IPS DF 4.7 (cell line): Measurements from ENCODE around the gene DUOXA1.

ENCODE experiments used
- DNase-seq: peaks from one replicate; pipeline ENCODE4 v3.0.0-alpha.2; 2013; ENCODE audit warnings: low spot score; ENCODE audit errors: extremely low read depth

Gene DUOXA1, protein sequence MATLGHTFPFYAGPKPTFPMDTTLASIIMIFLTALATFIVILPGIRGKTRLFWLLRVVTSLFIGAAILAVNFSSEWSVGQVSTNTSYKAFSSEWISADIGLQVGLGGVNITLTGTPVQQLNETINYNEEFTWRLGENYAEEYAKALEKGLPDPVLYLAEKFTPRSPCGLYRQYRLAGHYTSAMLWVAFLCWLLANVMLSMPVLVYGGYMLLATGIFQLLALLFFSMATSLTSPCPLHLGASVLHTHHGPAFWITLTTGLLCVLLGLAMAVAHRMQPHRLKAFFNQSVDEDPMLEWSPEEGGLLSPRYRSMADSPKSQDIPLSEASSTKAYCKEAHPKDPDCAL

DNA sequence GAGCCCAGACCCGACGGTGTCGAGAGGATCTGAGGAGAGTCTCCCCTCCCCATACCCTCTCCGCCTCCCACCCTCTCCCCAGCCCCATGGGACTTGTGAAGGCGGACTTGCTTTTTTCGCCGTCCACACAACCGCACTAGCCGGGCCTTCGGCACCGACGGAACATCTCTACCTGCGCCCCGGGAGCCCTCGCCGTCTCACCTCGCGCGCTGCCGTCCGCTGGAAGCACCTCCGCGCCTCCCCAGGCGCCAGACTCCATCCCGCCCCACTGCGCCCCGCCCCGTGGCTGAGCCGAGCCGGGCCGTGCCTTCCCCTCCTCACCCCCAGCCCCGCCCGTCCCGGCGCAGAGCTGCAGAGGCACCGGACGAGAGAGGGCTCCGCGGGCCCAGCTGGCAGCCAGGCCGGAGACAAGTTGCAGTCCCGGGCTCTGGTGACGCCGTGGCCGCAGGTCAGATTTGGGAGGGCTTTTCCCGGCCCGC lies at the start of gene DUOXA1, which contains the start of gene DUOX1:
Gene DUOXA1 (minus strand): TSS at position 229 of the 479 bp plus-strand sequence. CDS start 6,865 bp downstream, outside the sequence.
Gene DUOX1 (plus strand): TSS at position 344 of the 479 bp plus-strand sequence. CDS start 1,973 bp downstream, outside the sequence.
- no peak for DNase-seq

DNA sequence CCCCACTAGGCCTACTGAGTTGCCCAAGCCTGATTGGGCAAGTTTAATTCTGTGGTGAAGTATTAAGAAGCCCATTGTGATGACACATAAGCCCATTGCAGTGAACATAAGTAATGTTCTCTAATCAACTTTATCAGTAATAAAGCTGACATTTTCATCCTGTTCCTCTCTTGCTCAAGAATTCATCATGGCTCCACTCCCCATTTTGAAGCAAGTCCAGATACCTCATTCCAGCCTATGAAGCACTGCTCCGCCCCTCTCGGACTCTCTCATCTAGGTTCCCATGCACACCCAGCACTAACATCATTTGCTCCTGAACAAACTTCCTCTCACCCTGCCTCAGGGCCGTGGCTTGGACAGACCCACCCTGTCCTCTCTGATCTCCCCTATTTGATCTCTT lies 47.6 kb upstream of the DUOXA1 start:
- no peak for DNase-seq

DNA sequence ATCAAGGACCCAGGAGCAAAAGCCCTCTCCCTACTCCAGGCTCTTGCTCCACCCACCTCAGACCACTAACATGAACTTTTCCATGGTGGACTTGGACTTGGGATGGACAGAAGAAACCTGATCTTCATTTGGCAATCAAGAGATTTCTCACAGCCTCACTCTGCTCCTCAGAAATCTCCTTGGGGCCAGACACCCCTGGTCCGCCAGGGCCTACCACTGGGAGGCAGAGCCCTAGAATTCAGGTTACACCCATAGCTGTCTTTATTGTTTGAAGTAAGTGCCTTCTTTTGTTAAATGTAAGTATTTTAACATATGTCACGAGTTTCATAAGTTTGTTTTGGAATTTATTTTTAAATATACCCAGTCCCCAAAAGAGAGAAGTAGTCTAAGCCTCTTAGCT lies 44.9 kb upstream of the DUOXA1 start:
- DNase-seq = no peak

DNA sequence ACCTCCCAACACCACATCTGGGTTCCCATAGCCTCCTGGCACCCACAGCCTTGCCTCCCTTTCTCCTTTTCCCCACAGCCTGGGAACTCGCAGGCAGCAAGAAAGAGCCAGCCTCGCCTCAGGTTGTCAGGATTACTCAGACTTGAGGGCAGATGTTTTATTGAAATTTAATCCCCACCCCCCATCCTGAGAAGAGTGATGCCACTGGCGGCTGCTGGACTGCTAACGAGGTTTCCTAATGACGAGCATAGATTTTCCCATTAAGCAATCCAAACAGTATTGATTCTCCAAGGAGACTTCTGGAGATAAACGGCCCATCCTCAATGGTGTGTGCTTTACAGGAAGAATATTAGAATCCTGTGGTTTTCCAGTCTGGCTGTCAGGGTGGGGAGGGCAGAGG lies 44.4 kb upstream of the DUOXA1 start:
- no peak for DNase-seq

DNA sequence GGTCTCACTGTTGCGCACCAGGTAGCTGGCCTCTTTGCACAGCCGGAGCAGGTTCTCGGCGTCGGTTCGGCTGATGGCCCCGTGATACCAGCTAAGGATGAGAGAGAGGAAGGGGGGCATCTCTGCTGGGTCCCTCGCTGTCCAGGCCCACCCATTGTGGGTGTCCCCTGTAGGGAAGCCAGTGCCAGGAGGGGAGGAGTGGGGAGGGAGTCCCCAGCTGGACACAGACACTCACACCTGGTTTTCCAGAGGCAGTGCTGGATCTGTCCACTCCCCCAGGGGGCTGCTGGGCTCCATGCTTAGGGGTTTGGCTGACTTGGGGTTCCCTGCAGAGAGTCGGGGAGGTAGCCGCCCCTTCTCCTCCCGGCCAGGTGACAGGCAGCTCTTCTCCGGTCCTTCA lies 42.2 kb upstream of the DUOXA1 start:
- no peak for DNase-seq

DNA sequence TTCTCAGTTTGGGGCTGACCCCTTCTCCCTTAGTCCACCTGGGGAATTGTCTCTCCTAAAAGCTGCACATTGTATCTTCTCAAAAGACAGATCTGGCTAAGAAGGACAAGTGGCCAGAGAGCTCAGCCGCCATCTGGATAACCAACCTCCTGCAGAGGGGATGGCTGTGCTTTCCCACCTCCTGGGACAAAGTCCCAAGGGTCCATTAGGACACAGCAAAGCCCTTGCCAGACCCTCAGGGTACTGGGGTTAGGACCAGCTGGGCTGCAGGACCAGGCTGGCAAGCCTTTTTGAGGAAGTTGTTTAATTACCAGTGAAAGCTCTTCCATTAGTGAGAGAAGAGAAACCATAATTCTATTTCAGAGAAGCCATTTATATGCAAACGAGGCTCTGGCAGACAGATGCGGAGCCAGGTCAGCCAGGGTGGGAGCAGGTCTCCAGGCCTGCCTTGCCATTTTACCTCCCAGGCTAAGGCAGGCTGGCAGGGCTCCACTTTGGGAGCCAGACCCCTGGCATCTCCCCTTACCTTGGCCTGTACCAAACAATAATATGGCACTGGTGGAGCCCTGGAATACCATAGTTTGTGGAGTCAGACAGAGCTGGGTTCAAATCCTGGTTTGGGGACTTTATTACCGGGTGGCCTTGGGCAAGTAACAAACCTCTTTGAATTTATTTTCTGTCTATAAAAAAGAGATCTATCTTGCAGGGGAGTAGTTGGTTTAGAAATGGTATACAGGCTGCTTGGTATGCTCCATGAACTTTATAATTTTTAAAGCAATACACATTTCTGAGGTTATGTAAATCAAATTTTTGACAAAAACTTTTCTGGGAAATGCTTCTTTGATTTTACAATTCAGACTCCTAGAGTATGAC lies 40.2 kb upstream of the DUOXA1 start:
- no peak for DNase-seq

DNA sequence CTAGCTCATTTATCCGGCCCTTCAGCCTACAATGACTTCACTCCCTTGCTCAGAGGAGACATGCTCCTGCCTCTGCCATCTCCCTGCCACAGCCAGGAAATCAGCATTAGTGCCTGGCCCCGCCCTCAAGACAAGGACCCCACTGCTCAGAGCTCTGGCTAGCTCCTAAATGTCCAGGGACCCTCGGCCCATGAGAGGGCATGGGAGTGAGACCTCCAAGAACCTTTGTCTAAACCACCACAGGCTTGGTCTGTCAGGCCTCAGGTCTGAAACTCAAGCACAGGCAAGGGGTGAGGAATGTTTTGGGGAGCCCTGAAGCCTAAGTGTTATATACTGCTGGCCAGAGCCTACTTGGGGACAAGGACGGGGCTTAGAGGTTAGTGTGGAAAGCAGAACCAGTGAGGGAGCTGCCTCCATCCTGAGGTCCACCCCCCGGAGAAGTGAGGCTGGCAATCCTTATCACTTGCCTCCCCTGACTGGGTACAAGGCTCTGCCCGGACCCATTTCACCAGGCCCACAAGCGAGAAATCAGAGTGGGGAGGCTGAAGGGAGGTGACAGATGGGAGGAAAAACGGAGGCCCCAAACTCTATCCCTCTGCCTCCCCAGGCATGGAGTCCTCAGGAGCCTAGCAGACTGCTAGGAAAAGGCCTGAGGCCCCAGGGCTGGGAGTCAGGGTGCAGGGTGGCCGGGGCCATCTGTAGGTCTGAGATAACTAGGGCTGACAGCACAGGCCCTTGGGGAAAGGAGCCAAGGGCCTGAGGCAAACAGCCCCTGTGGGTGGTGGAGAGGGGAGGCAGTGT lies 39.3 kb upstream of the DUOXA1 start:
- DNase-seq = no peak

DNA sequence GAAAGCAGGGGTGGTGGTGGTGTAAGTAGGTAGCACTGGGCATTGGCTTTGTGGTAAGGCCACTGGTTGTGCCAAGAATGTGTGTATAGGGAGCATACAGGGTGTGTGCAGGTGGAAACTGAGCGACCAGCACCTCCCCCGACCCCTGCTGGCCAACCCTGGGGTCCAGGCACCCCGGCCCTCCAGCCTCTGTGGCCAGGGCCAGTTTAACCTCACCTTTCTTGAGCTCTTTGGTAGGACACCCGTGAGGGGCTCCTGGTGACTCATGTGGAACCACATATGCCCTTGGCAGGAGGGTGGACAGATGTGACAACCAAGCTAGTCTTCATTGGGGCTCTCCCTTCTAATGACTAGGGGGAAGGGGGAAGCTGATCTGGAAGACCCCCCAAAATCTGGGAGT lies 38.6 kb upstream of the DUOXA1 start:
- DNase-seq = no peak

DNA sequence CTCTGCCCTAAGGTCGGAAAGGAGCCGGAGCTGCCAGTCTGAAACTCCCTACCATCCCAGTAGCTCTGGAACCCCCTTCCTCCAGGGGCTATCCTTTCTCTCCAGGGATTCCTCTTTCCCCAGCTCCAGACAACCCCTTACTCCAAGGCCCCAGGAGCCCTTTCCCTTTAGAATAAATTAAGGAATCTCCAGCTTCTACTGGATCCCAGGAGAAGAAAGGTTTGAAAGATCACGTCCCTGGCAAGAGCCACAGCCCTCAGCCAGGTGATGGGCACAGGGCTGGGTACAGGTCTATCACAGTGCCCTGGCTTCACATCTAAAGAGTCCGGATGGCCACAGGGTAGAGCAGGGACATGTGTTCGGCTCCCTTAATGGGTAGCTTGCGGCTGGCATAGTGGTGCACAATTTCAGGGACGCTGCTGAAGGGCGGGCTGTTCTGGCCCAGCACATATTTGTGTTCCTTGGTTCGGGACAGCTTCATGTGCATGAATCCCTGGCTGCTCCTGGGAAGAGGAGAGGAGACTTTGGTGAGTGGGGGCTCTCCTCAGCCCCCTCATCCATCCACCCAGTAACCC lies 38.0 kb upstream of the DUOXA1 start:
- no peak for DNase-seq

DNA sequence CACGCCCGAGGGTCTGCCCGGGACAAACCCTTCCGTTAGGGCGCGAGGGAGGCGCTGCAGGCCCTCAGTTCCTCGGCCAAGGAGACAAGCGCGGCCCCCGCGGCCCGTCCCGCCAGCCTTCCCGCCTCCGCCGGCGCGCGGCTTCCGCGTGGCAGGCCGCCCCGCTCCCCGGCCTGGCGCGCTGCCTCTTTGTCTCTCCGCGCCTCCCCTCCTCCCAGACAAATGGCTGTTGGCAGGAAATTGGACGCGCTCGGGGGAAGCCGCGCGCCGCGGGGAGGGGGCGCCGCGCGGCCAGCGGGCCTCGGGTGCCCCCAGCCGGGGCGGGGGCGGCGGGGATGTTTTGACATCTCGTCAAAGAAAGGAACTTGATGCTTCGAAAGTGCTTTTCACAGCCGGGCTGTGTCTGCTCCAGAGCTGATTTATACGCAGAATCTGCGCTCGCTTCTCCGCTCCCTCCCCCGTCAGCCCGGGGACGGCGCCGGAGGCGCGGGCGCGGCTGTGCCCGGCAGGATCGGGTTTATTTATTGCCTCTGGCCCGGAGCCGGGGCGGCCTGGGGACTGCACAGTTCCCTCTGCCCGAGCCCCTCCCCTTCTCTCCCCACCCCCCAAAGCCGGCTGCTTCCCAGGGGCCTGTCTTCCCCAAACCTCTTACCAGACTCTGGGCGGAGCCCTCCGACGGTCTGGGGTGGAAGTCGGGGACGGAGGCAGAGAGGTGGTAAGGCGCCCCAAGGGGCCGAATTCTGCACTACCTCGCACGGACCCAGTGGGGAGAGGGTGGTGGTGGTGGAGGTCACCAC lies 37.4 kb upstream of the DUOXA1 start:
- DNase-seq = peak; percentile 75

DNA sequence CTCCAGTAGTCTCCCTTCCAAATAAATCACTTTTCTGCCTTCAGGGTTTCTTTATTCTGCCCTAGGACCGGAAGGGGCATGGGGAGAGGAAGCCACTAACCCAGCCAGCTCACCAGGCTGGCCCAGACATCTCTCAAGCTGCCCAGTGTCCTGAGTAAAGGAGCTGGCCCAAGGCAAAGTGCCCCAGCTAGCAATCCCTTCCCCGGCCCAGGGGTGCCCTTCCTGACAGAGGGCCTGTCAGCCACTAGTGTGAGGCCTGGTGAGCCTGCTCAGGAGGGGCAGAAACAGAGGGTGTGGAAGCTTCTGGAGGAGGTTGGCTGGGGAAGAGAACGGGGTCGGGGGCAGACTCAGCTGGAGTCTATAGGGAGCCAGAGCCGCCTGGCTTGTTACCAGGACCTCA lies 35.9 kb upstream of the DUOXA1 start:
- no peak for DNase-seq

DNA sequence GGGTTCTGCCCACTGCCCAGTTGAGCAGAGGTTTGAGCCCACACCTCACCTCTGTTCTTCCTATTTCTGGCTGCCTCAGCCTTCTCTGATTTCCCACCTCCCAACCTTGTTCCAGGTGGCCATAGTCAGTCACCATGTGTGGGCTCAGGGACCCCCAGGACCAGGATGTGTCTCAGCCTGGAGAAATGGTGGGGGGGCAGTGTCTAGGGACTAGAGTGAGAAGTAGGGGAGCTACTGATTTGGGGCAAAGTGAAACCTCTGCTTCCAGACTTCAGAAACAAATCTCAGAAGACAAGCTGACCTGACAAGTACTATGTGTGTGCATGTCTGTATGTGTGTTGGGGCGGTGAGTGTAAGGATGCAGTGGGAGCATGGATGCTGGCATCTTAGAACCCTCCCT lies 35.2 kb upstream of the DUOXA1 start:
- no peak for DNase-seq

DNA sequence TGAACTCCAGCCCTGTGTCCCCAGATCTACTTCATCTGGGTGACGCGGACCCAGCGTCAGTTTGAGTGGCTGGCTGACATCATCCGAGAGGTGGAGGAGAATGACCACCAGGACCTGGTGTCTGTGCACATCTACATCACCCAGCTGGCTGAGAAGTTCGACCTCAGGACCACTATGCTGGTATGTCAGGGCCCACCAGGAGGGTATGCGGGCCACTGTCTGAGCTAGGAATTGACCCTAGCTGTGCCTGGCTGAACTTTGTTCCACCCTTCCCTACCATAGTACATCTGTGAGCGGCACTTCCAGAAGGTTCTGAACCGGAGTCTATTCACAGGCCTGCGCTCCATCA lies 33.8 kb upstream of the DUOXA1 start:
- no peak for DNase-seq

DNA sequence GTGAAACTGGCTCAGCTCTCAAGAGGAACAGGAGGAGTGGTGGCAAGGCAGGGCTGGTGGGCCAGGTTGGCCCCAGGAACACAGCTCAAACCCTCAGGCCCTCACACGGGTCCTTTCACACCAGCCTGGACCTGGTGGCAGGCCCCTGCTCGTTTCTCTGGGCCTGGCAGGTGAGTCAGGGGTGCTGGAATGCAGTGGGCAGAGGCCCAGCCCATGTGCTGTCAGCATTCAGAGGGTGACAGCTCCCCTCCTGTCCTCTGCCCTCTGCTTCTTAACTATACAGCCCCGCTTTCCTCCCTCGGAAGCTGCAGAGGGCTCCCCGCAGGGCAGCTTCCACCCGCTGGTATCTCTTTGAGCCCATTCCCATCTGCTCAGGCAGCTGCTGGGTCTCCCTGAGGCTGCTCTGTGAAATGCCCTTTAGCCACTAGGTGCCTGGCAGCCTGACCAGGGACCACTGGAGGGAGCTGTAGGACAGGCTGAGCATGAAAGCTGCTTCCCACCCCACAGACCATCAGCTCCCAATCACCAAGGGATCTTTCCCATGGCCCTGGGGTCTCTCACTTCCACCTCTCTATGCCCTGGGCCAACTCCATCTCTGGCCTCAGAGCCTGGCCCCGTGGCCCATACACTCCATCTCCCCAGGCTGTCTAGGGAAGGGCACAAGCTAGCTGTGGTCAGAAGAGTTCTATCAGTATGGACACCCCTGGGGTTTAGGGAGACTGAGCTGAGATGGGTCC lies 33.3 kb upstream of the DUOXA1 start:
- DNase-seq = peak; percentile 69

DNA sequence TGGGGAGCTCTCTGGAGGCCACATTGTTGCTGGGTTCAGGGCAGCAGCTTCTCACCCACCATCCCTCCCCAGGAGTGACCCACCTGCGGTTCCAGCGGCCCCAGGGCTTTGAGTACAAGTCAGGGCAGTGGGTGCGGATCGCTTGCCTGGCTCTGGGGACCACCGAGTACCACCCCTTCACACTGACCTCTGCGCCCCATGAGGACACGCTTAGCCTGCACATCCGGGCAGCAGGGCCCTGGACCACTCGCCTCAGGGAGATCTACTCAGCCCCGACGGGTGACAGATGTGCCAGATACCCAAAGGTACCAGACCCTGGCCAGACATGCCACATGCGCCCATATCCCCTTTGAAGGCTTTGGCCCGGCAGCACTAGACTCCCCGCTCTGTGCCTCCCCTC lies 32.0 kb upstream of the DUOXA1 start:
- no peak for DNase-seq

DNA sequence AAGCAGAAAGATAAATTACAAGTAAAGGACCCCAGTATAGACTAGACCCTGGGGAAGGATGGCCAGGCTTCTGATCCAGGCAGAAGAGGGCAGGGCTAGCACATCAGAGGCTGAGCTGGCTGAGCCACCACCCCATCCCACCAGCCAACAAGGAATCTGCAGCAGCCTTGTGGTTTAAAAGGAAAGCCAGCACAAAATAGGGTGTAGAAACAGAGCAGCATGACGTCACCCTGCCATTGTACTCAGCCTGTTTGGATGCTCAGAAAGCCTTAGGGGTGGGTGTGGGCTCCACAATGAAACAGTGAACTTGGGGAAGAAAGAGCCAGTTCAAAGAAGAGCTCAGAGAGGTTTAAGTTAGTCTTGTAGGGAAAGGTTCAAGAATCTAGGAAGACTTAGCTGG lies 28.3 kb upstream of the DUOXA1 start:
- no peak for DNase-seq

DNA sequence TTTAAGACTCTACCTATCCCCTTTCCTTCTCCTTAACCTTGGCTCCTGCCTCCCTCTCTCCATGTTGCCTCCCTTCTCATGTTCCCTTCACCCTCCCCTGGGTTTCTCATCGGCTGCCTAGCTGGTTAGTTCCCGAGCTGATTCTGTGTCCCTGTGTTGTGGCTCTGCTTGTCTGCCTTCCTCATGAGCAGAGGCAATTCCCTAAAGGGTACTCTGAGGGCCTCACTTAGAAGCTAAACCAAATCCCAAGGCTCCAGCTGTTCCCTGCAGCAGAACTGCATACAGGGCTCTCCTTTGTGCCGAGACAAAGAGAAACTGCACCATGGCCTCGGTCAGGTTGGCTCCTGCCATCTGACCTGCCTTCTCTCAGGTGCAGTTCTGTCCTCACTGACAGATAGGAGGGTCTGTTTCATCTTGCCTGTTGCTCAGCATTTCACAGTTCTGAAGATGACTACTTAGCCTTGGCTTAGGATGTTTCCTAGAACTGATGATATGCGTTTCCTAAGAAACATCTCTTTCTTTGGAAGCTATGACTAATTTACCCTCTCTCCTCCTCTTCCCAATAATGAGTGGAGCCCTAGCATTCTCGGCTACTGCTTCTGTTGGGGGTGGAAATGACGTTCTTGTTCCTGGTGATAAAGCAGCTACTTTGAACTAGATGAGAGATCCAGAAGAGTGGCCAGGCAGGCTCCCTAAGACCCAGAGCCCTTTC lies 27.2 kb upstream of the DUOXA1 start:
- DNase-seq = no peak

DNA sequence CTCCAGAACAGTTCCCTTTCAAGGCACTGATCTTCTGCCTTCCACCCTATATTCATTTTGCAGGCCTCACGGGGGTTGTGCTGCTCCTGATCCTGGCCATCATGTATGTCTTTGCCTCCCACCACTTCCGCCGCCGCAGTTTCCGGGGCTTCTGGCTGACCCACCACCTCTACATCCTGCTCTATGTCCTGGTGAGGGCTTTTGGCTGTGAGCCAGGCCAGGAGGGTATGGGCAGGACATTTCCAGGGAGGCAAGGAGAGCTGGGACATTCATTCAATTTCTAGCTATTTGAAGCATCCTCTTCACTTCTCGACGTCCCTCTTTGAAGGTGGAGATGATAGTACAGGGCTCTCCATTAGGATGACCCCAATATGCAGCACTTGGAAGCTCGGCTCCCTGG lies 26.1 kb upstream of the DUOXA1 start:
- no peak for DNase-seq
